Erythroblast (primary cell): ENCODE measurements around the gene CYB5RL.

Experiments
- GATA1 ChIP-seq: IDR thresholded peaks from 2 replicates; pipeline ENCODE4 v1.6.1; 2011; ENCODE audit warnings: low read depth, mild to moderate bottlenecking, control low read depth, low read length, moderate library complexity
- POLR2A ChIP-seq: IDR thresholded peaks from 2 replicates; pipeline ENCODE4 v1.6.1; 2011; ENCODE audit warnings: mild to moderate bottlenecking, low read length

DNA sequence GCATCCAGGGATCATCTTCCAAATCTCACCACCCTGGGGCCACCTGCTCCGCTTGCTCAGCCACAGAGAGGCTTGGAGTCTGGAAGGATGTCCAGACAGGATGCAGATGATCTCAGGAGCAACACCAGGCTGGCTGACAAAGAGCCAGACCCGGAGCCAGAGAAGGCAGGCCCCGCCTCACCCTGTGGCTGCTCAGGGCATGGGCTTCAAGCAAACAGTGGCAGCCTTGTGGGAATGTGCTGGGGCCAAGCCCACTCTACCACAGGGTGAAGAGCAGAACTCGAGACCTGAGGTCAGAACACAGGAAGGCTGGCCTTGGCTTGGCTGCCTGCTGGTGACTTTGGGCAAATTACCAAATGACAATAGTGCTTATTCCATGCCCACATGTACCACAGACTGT, 45.7 kb upstream of the CYB5RL start:
- TF ChIP-seq POLR2A (no peak), GATA1 (no peak)
